GM19372 (cell line): ENCODE measurements around the gene PARP9.

ENCODE experiments used
- ATAC-seq: cut with Tn5 transposase; IDR thresholded peaks from one replicate; pipeline ENCODE4 v1.9.1; 2021; ENCODE audit warnings: mild to moderate bottlenecking, low read depth, moderate library complexity; ENCODE audit not compliant: unreplicated experiment

Gene PARP9

DNA sequence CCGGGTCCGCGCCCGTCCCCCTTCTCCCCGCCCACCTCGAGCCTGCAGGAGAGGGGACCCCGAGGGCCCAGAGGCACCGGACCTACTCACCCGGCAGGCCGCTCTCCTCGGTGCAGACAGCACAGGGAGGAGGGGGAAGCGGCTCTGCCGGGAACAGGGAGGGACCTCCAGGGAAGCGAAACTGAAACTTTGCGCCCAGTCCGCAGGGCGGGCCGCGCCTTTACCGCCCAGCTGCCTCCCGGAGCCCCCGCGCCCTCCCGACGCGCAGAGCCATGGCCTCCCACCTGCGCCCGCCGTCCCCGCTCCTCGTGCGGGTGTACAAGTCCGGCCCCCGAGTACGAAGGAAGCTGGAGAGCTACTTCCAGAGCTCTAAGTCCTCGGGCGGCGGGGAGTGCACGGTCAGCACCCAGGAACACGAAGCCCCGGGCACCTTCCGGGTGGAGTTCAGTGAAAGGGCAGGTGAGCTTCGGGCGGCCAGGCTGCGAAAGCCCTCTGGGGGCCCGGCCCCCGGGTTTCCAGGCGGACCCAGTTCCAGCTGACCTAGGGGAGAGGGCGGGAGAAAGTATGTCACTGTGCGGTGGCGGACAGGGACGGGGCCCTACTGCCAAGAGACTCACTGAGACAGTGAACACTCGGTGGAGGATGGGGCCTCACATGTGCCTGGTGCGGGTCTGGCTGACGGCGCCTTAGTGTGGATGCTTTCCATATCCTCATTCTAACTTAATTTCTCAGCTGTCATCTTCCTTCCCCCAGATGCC lies at the start of gene PARP9, which contains the start of gene DTX3L:
Gene PARP9 (minus strand): TSS at position 146 of the 758 bp plus-strand sequence. CDS start 4,680 bp downstream, outside the sequence.
Gene DTX3L (plus strand): TSS at position 184 of the 758 bp plus-strand sequence. CDS start 89 bp downstream, at position 273.
- peak; percentile 45 for ATAC-seq

DNA sequence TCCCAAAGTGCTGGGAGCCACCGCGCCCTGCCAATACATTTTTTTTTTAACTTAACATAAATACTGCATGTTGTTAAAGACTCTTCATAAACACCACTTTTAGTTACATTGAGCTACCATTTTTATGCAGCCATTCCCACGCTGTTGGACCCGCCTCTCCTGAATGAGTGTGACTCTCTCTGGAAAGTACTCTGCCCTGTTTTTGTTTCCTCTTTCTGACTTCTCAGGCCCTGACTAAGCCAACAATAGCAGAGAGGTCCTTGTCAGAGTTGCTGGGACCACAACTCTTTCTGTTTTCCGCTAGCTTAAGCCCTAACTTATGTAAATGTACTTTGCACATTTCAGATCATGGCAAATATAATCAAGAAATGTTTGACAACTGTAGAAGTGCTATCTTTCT lies 48.6 kb upstream of the PARP9 start:
- ATAC-seq, result no peak

DNA sequence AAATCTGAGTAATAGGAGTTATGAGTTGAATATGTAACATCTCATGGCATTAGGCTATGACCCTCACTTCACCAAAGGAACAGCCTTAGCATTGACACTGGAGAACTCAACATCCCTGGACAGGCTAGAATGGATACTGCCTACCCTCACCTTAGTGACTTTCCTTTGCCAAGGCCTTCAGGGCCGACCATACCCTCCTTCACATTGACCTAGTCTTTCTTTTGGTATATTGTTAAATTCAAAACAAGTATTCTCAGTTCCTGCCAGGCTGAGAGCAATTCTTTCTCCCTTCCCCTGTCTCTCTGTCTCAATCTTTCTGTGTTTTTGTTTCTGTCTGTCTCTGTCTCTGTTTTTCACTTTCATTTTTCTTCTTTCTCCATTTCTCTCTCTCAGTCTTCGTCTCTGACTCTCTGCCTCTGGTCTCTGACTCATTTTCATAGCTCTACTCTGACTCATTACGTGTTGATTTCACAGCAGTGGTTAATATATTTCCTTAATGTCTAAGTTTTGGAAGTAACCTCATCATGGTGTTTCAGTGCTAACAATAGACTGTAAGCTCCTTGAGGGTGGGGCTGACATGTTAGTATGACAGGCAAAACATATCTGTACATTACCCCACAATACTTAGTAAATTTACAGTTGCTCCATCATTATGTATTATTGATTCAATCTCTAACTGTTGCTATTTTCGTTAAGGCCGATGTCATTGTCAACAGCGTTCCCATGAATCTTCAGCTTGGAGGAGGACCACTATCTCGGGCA lies 45.9 kb upstream of the PARP9 start:
- ATAC-seq, result peak; percentile 95

DNA sequence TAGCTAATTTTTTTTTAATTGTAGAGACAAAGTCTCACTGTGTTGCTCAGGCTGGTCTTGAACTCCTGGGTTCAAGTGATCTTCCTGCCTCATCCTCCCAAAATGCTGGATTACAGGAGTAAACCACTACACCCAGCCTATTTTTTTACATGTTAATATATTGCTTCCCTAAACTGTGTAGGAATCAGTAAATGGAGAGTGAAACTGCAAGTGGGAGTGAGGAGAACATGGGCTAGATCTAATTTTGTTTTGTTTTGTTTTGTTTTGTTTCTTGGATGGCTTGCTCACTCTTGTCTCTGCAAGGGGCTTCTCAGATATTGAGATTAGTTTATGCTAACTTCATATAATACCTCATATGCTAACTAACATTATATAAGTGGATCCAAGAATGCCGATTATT lies 44.8 kb upstream of the PARP9 start:
- ATAC-seq, result no peak

DNA sequence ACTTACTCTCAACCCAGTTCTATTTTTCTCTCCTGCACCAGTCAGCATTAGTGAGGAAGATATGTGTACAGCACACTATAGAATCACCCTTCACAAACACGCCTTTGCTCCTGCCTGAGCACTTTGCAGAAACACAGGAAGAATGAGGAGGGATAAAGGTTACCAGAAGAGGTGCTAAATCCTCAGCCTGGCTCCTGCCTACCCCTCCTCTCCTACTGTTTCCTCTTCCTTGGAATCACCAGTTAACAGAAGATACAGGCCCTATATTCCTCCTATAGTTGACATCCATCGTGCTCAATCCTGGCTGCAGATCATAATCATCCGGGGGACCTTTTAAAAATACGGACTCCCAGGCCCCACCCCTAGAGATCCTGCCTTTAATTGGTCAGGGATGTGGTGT lies 42.2 kb upstream of the PARP9 start:
- no peak for ATAC-seq

DNA sequence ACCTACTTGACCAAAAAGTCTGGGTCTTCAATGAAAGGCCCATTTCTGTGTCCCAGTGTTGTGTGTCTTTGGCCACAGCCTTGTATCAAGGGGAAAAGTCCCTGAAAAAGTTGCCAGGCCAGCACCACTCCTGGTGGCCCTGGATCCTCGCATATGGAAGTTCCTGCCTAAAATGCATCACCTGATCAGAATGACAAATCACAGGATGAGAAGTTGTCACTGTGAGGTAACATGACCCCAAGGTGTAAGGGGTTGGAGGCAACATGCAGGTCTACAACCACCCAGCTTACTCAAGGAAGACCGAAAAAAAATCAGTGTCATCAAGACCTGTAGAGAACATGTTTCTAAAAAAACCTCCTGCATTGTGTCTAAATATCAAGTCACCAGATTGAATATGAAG lies 39.0 kb upstream of the PARP9 start:
- no peak for ATAC-seq

DNA sequence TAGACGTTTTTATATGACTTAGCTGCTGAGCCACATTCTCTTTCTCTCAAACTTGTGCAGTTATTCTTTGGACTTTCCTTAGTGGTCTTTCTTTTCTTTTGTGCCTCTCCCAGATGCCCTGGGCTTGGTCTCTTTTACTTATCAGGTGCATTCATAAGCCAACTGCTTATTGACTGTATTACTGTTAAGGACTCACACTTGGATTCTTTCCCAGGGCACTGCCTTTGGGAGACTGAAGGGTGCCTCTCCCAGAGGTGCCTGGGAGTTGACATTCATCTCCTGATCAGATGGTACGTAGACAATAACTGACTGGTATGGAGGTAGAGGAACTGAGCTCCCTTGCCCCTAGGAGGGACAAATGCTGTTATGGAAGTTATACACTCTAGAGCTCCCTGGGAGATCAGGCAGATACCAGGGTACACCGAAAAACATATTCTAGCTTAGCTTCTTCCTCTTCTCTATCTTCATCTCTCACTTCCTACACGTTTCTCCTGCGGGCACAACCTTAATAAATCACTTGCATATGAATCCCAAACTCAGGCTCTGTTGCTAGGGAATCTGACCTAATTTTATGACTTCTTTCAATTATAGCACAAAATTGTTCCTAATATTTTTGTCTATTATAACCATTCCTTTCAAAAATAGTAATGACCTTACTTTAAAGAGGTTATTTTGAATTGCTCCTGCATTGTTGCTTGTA lies 38.1 kb upstream of the PARP9 start:
- ATAC-seq, result no peak

DNA sequence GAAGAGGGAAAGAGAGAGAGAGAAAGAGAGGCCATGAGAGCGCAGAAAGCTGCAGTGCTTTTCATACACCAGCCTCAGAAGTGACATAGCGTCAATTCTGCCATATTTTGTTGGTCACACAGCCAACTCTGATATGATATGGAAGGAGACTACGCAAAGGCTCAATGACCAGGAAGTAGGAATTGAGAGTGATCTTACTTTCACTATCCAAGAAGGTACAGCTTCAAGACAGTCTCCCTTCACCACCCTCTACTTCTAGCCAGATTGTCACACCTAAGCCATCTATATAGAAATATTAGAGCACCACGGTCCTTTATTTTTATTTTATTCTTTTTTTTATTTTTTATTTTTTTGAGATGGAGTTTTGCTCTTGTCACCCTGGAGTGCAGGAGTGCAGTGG lies 34.5 kb upstream of the PARP9 start:
- no peak for ATAC-seq

DNA sequence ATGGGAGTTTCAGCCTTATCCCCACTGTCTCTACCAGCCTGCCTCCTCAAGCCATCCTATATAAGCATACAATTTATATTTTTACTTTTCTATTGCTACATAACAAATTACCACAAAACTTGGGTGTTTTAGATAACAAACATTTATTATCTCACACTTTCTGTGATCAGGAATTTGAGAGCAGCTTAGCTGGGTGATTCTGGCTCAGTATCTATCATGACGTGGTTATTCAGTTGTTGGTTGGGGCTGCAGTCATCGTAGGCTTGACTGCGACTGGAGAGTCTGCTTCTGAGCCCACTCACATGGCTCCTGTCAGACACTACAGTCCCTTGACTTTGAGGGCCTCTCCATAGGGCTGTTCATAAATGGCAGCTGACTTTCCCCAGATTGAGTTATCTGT lies 34.1 kb upstream of the PARP9 start:
- no peak for ATAC-seq

DNA sequence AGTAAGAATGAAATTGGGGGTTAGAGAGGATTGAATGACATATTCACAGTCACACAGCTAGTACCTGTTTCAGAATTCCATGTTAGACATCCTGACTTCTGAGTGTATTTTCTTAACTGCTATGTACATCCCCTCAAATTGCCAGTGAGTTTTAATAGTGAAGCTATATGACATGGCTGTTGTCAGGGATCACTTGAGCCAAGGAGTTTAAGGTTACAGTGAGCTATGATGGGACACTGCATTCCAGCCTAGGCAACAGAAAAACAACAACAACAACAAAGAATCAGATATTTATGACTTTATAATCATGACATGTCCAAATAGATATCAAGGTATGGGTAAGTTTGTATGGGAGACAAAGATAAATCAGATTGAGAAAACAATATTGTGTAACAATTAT lies 29.9 kb upstream of the PARP9 start:
- no peak for ATAC-seq

DNA sequence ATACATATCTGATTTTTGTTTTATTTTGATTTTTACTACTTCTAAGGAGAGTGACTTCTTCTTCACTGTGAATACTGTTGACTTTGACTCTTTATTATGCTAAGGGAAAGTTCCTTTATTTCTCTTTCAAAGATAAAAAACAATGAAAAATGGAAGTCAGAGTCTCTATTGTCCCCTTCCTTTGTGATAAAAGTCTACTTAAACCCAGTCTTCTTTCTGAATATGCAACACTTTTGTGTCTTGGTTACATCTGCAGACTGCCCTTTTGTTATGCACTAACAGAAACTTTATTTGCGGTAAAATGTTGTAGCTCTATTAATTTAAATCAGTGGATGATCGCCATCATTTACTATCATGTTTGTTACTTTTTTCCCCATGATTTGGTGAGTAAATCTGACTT lies 26.5 kb upstream of the PARP9 start:
- no peak for ATAC-seq

DNA sequence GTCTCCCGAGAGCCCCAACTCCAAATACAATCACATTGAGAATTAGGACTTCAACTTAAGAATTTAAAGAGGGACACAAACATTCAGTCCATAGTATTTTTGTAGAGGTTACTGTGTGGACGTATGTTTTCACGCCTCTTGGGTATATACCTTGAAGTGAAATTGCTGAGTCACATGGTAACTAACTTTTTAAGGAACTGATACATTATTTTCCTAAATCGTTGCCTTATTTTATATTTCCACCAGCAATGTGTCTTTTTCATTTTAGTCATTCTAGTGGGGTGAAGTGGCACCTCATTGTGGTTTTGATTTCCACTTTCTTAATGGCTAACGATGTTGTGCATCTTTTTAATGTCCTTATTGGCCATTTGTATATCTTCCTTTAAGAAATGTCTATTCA lies 25.2 kb upstream of the PARP9 start:
- peak; percentile 72 for ATAC-seq

DNA sequence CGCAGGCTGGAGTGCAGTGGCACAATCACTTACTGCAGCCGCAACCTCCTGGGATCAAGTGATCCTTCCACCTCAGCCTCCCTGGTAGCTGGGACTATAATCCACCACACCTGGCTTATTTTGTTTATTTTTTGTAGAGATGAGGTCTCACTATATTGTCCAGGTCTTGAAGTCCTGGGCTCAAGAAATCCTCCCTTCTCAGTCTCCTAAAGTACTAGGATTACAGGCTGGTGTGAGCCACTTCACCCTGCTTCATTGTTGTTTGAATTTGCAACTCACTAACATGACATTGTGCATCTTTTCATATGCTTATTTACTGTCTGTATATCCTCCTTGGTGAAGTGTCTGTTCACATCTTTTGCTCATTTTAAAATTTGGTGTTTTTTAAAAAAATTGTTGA lies 23.5 kb upstream of the PARP9 start:
- ATAC-seq, result no peak

DNA sequence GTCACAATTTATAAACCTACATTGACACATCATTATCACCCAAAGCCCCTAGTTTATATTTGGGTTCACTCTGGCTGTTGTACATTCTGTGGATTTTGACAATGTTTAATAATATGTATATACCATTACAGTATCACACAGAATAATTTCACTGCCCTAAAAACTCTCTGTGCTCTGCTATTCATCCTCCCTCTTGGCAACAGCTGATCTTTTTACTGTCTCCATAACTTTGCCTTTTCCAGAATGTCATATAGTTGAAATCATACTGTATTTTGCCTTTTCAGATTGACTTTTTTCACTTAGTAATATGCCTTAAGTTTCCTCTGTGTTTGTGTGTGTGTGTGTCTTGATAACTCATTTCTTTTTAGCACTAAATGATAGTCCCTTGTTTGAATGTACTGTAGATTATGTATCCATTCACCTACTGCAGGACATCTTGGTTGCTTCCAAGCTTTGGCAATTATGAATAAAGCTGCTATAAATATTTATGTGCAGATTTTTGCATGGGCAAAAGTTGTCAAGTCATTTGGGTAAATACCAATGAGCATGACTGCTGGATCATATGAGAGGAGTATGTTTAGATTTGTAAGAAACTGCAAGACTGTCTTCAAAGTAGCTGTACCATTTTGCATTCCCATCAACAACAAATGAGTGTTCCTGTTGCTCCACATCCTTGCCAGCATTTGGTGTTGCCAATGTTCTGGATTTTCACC lies 22.8 kb upstream of the PARP9 start:
- no peak for ATAC-seq

DNA sequence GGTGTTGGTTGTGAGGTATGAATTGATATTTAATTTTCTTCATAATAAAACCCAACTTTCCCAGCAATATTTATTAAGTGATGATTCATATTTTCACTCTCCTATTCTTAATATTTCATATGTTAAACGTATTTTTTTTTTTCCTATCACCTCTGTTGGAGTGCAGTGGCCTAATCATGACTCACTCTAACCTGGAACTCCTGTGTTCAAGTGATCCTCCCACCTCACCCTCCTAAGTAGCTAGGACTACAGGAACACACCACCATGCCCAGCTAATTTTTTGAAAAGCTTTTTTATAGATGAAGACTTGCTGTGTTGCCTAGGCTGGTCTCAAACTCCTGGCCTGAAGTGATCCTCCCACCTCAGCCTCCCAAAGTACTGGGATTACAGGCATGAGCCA lies 22.0 kb upstream of the PARP9 start:
- no peak for ATAC-seq

DNA sequence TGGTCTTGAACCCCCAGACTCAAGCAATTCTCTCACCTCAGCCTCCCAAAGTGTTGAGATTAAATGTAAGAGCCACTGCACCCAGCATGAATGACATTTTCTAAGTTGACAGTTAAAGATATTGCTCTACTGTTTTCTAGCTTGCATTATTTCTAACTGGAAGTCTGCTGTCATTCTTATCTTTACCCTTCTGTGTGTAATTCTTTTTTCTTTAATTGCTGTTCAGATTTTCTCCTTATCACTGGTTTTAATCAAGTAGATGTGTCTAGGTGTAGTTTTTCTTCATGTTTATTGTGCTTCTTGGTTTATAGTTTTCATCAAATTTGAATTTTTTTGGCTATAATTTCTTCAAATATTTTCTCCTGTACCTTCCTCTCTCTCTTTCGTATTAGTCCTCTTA lies 18.3 kb upstream of the PARP9 start:
- ATAC-seq, result no peak

DNA sequence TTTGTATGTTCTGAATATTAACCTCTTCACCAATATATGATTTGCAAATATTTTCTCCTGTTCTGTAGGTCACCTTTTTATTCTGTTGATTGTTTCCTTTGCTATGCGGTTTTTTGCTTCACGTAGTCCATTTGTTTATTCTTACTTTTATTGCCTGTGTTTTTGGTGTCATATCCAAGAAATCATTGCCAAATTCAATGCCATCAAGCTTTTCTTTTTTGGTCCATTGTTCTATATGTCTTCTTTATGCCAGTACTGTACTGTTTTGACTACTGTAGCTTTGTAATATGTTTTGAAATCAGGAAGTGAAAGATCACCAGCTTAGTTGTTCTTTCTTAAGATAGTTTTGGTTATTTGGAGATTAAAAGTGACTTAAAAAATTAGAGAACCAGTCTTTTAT lies 17.5 kb upstream of the PARP9 start:
- ATAC-seq, result no peak

DNA sequence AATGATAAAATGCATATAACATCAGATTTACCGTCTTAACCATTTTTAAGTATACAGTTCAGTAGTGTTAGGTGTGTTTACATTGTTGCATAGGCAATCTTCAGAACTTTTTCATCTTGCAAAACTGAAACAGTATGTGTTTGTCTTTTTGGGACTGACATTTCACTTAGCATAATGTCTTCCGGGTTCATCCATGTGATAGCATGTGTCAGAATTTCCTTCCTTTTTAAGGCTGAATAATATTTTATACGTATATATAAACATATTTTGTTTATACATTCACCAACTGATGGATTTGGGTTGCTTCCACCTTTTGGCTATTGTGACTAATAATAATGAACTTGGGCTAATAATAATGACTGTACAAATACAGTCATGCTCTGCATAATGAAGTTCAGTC lies 16.4 kb upstream of the PARP9 start:
- no peak for ATAC-seq

DNA sequence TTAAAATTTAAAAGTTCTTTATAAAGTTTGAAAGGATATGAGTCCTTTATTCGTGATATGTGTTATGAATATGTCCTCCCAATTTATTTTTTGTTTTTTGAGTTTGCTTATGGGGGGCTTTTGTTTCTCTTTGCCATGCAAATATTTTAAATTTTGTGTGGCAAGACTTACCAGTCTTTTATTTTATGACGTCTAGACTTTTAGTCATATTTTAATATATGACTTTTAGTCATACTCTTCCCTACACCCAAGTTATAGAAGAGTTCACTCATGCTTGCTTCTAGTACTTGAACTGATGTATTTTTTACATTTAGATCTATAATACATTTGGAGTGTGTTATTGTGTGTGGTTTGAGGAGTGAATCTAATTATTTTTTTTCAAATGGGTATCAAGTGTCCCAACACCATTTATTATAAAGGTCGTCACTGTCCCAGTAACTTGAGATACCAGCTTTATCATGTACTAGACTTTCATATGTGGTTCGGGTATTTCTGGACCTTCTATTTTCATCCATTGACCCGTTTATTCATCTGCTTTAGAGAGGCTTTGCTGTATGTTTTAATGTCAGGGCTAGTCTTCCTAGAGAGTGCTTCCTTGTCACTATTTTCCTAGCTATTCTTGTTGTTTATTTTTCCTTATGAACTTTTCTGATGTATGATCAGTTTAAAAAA lies 14.1 kb upstream of the PARP9 start:
- no peak for ATAC-seq

DNA sequence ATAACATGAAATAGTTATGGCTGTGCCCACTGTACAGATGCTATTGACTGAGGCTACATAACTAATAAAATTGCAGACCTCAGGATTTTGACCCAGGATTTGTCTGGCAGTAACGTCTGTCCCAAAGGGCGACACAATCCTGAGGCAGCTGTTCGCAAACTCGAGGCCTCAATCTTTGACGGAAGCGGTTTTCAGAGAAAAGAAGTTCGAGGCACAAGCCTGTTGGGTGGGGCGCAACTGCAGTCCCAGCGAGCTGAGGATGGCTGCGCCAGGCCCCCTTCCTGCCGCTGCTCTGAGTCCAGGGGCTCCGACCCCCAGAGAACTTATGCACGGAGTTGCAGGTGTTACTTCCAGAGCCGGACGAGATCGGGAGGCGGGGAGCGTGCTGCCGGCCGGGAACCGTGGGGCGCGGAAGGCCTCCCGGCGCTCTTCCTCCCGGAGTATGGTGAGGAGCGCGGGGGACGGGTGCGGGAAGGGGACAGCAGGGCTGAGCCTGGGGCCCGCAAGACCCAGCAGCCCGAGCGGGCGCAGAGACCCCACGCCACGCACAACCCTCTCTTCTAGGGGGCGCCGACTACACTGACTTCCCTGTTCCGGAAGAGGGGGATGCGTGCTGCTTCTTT lies 13.4 kb upstream of the PARP9 start, which contains the start of gene PARP15:
Gene PARP15 (plus strand): TSS at position 242 of the 623 bp plus-strand sequence. CDS start 18 bp downstream, at position 260.
- no peak for ATAC-seq
